ENCODE results near the gene EHD3.

Gene EHD3

DNA sequence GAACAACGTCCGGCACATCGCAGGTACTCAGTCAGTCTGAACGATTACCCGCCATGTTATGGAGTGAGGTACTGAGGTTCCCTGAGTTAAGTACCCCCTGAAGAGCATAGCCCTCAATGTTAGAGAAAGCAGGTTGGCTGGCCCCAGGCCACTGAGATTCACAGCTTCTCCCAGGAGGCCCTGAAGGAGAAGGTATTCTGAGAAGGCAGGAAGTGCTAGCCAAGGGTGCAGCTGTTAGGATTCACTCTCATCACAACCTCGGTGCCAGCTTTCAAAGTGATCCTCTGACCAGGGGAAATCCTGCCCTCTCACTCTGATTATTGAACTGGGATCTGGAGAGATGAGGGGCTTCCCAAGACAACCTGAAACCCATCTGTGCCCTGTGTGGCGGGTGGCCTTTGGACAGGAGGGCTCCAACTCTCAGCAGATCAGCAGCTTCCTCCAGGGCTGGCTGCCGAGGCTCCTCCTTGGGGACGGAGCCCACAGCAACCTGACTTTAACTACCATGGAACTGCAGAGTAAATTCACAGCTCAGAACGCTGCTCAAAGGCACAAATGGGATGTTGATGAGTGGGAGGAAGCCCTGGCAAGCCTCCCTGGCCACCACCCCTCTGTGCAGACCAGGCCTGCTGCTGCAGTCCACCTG, 7.8 kb downstream of the EHD3 start:
- no peak for DNase-seq (ENCODE audit: low spot score)
- TF ChIP-seq CTCF (IDR thresholded peaks at IDR 0.05; ENCODE audit: borderline replicate concordance, control extremely low read depth, extremely low read depth, insufficient read depth, missing control alignments) = no peak
- in situ Hi-C loops (cut with MboI; ENCODE audit: low sequenced_read_pairs, unreplicated experiment) = no loop called here

DNA sequence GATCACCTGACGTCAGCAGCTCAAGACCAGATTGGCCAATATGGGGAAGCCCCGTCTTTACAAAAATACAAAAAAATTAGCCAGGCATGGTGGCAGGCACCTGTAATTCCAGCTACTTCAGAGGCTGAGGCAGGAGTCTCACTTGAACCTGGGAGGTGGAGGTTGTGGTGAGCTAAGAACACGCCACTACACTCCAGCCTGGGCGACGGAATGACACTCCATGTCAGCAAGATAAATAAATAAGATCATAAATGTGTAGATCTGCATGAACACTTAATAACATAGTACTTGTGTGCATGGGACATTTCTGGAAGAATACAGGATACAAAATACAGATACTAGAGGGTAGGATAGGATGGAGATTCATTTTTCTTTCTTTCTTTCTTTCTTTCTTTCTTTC, 9.1 kb downstream of the EHD3 start:
- no peak for DNase-seq (ENCODE audit: low spot score)
- in situ Hi-C loops (cut with MboI; ENCODE audit: low sequenced_read_pairs, unreplicated experiment) = no loop called here
- TF ChIP-seq CTCF (IDR thresholded peaks at IDR 0.05; ENCODE audit: borderline replicate concordance, control extremely low read depth, extremely low read depth, insufficient read depth, missing control alignments) = no peak

- no peak for DNase-seq (ENCODE audit: low spot score)
- no peak for TF ChIP-seq CTCF (IDR thresholded peaks at IDR 0.05; ENCODE audit: borderline replicate concordance, control extremely low read depth, extremely low read depth, insufficient read depth, missing control alignments)
- in situ Hi-C loops (cut with MboI; ENCODE audit: low sequenced_read_pairs, unreplicated experiment) = no loop called here
Measured at GRCh38 chr2:31244101-31244500, 10.1 kb downstream of the EHD3 start.

DNA sequence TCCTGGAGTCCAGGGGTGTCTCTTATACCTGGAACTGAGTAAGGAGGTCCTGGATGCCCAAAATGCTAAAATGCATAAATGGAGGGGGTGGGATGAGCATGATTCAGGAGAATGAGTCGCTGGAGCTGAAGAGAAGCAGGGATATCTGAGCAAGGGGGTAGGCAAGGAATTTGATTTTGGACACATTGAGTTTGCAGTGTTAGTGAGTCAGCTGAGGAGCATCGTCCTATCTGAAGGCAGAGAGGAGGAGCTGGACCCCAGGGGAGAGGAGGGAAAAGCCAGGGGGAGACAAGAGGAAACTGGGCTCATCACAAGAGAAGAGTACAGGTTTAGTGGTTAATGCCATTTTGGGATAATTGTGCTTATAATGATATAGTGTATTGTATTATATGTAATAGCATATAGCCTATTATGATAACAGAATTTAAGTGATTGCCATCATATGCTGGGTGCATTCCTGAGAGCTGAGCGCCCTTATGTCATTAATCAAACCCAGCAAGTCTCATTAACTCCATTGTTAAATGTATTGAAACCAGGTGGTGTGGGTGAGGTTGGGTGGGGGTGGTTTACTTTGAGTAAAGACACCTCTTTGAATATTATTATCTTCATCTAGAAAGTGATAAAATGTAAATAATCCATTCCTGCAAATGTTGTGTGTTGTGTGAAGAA, 12.4 kb downstream of the EHD3 start:
- DNase-seq (ENCODE audit: low spot score) = no peak
- in situ Hi-C loops (cut with MboI; ENCODE audit: low sequenced_read_pairs, unreplicated experiment) = no loop called here
- no peak for TF ChIP-seq CTCF (IDR thresholded peaks at IDR 0.05; ENCODE audit: borderline replicate concordance, control extremely low read depth, extremely low read depth, insufficient read depth, missing control alignments)

DNA sequence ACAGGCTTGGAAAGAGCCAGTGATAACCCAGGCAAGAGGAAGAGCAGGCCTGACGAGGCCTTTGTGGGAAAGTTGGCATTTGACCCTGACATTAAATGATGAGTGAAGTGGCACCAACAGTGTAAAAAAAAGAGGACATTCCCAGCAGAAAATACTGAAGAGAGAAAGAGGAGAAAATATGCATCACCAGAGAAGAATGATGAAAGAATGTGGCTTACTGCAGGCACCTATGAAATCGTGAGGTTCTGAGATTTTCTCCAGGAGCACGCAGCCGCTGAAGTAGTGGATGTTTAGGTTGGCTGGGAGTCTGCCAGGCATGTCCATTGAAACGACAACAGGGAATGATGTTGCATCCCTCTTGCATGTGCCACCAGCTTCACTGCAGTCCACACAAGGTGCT, 13.8 kb downstream of the EHD3 start:
- no peak for TF ChIP-seq CTCF (IDR thresholded peaks at IDR 0.05; ENCODE audit: borderline replicate concordance, control extremely low read depth, extremely low read depth, insufficient read depth, missing control alignments)
- no peak for DNase-seq (ENCODE audit: low spot score)

DNA sequence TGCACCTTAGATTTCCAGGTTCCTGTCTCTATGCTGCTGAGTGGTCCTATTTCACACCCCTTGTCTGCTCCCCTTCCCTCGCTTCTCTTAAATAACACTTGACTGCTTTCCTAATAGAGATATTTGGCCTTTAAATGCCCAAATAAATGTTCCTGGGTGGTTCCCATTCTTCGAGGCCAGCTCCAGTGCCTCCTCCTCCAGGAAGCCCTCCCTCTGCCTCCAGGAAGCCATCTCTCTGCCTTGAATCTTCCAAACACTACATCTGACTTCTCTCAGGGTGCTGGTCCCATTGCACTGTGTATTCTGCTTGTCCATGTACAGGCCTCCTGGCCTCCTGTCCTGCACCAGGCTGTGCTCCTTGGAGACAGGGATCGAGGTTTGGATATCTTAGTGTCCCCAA, 14.2 kb downstream of the EHD3 start:
- in situ Hi-C loops (cut with MboI; ENCODE audit: low sequenced_read_pairs, unreplicated experiment) = no loop called here
- no peak for TF ChIP-seq CTCF (IDR thresholded peaks at IDR 0.05; ENCODE audit: borderline replicate concordance, control extremely low read depth, extremely low read depth, insufficient read depth, missing control alignments)
- DNase-seq (ENCODE audit: low spot score) = no peak

More for the DNA sequence above, 13.8 kb downstream of the EHD3 start:
- in situ Hi-C loops (cut with MboI; ENCODE audit: low sequenced_read_pairs, unreplicated experiment) = no loop called here
